Retinal pigment epithelial cell (primary cell): ENCODE measurements around the gene CLEC18A.
"Not testable (repeated sequence)": the region's sequence is repeated elsewhere in the genome, so short reads cannot be mapped to it uniquely, and the experiment has no call there.

Experiments used
- DNase-seq: peaks from one replicate; pipeline ENCODE4 v3.0.0-alpha.2; 2010; ENCODE audit warnings: low read depth
- H3K4me3 ChIP-seq: 2 replicates; pipeline ENCODE4 v1.5.1; 2011; ENCODE audit warnings: mild to moderate bottlenecking, low read length, control low read depth, moderate library complexity
- CTCF ChIP-seq: conservative IDR thresholded peaks from 2 replicates; pipeline ENCODE4 v1.5.1; 2011; ENCODE audit warnings: low read depth, low read length, control low read depth, inconsistent platforms

The CLEC18A gene

GRCh38 chr16:69951017-69951671, at the start of gene CLEC18A:
TSS of gene CLEC18A (plus strand) at chr16:69951334. CDS start at chr16:69951367, 33 bp downstream.
- not testable (repeated sequence) for DNase-seq, H3K4me3 ChIP-seq

GRCh38 chr16:69903865-69904415, 47.2 kb upstream of the CLEC18A start:
- no peak for DNase-seq
- H3K4me3 ChIP-seq, result no peak overlapping the region
- no peak for TF ChIP-seq CTCF

- no peak for TF ChIP-seq CTCF
- no peak for DNase-seq
- no peak overlapping the region for H3K4me3 ChIP-seq
These were observed 46.5 kb upstream of the CLEC18A start for GRCh38 chr16:69904495-69905170.

- TF ChIP-seq CTCF, result no peak
- no peak for DNase-seq
- H3K4me3 ChIP-seq, result no peak overlapping the region
These were observed 46.0 kb upstream of the CLEC18A start for GRCh38 chr16:69905171-69905555.

GRCh38 chr16:69906838-69907401, 44.2 kb upstream of the CLEC18A start:
- H3K4me3 ChIP-seq, result no peak overlapping the region
- no peak for TF ChIP-seq CTCF
- no peak for DNase-seq

GRCh38 chr16:69909043-69909442, 42.1 kb upstream of the CLEC18A start:
- no peak overlapping the region for H3K4me3 ChIP-seq
- DNase-seq, result no peak
- TF ChIP-seq CTCF, result no peak

GRCh38 chr16:69909760-69910159, 41.4 kb upstream of the CLEC18A start:
- TF ChIP-seq CTCF, result no peak
- DNase-seq, result no peak

More at GRCh38 chr16:69909760-69910159, 41.4 kb upstream of the CLEC18A start:
- no peak overlapping the region for H3K4me3 ChIP-seq
